Measurements from ENCODE around the gene STK32B. TPM values are rescaled to one million over a fixed set of nuclear protein-coding genes. Genes with fewer than 3 reads are reported as not detected.
"Not testable (repeated sequence)": the region's sequence is repeated elsewhere in the genome, so short reads cannot be mapped to it uniquely, and the experiment has no call there.

STK32B gene
- under 1 TPM; 0.26 to 0.87 (median 0.49) TPM for total RNA-seq
- under 1 TPM; 0.03 to 0.26 (median 0.17) TPM for polyA plus RNA-seq
- long read RNA-seq, donor 1, partial matches to known transcripts: 0 of 1 reads
- long read RNA-seq, donor 1, other reads (novel, unspliced or antisense): 0 of 1 reads
- long read RNA-seq, donor 2: 0 reads

DNA sequence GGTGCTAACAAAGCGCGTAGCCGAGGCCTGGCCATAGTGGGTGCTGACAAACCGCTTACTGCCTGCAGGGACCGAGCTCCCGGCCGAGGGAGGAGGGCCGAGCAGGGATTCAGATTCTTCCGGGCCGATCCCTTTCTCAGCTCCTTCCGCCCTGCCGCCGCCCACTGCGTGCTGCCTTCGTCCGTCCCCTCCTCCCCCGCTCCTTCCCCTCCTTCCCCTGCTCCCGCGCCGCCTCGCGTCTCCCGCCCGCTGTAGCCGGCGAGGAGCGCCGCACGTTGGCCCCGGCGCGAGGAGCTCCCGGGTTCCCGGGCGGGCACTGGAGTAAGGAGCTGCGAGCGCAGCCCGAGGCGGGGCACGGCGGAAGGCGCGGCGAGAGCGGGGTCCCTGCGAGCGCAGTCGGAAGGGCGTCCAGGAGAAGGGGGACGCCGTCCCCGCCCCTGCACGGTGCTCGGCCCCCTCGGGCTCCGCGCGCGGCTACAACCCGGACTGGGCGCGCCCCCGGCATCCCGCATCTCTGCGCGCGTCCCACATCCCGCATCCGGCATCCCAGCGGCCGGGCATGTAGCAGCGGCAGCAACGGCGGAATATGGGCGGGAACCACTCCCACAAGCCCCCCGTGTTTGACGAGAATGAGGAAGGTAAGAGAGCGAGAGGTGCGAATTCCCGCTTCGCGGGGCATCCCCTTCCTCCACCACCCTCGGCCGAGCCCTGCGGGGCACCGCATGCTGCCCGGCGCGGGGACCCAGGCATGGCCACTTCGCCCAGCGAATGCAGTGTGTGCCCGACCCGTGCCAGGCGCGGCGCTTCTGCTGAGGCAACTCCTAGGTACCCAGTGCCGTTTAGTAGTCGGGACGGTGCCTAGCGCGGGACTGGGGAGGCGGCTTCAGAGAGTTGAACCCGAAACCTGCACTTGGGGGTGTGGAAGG lies at the start of gene STK32B:
Gene STK32B (plus strand): TSS at position 203 of the 926 bp plus-strand sequence.
- H3K4me1 ChIP-seq: peaks cover 14 to 28% (median 21%) of the 10 kb centered on the region in 6 donors
- H3K27ac ChIP-seq: no peak within 1 kb of the TSS
- 1 to 2% (median 1%) methylated on average over 21 to 103 of the region's 103 CpGs for WGBS, 5 donors
- intact Hi-C loops (cut with DNase I; ENCODE audit: low total_unique reads): loop anchor here (5.0 kb wide), 1 partner anchor 59 kb away; no protein-coding TSS in a partner anchor
- DNase-seq: no peak
- peaks cover 0 to 60% (median 19%) of the 10 kb centered on the region in 7 donors for H3K27me3 ChIP-seq (replicated peaks in 1 of 7)
- peak within 1 kb of the TSS; percentile 31 to 68 (median 48) for H3K4me3 ChIP-seq
- no peaks in the 10 kb centered on the region for H3K9me3 ChIP-seq
- TF ChIP-seq POLR2AphosphoS5 (IDR thresholded peaks at IDR 0.05) (peak in 2 of 3 donors; percentile 8 to 29), POLR2A (IDR thresholded peaks at IDR 0.05) (no peak)
- no peaks in the 10 kb centered on the region for H3K36me3 ChIP-seq

DNA sequence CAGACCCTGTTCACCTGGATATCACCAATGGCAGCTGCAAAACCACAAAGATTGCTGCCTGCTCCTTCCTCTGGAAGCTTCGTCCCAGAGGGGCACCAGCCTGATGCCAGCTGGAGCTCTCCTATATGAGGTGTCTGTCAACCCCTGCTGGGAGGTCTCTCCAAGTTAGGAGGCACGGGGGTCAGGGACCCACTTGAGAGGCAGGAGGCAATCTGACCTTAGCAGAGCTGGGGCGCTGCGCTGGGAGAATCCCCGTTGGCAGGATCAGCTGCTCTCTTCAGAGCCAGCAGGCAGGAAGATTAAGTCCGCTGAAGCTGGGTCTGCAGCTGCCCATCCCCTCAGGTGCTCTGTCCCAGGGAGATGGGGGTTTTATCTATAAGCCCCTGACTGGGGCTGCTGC lies 49.6 kb upstream of the STK32B start:
- 63 to 75% (median 72%) methylated on average over 5 to 6 of the region's 6 CpGs for WGBS, 5 donors

DNA sequence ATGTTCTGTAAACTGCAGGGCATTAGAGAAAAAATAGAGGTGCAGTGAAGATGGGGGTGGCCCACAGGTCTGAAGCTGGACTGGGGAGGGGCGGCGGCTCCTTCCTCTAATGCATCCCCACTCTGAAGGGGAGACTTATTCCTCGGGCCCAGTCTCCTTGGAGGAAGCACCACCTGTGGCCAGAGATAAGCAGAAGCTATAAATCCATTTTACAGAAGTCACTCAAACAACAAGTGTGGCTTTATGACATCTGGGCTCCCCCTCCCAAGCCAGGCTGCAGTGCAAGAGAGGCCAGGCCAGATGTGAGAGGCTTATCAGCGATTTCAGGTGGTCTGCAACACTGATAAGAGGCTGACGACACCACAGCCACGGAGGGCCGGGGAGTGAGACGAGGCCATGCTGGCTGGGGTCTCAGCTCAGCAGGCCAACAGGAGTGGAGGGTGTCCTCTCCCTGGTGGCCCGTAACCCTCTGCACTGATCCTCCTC lies 47.9 kb upstream of the STK32B start:
- H3K27me3 ChIP-seq (replicated peaks in 1 of 7): peaks cover 0 to 36% (median 3%) of the 10 kb centered on the region in 7 donors
- H3K27ac ChIP-seq: no peak overlapping the region
- intact Hi-C loops (cut with DNase I; ENCODE audit: low total_unique reads): loop anchor here (10.0 kb wide), 1 partner anchor 141 kb away; no protein-coding TSS in a partner anchor
- WGBS, 5 donors: 37 to 62% (median 47%) methylated on average over 6 to 9 of the region's 9 CpGs
- H3K4me3 ChIP-seq: no peak overlapping the region
- no peaks in the 10 kb centered on the region for H3K4me1 ChIP-seq
- TF ChIP-seq POLR2AphosphoS5 (IDR thresholded peaks at IDR 0.05) (no peak), POLR2A (IDR thresholded peaks at IDR 0.05) (no peak)
- TF ChIP-seq, protein P1, sequence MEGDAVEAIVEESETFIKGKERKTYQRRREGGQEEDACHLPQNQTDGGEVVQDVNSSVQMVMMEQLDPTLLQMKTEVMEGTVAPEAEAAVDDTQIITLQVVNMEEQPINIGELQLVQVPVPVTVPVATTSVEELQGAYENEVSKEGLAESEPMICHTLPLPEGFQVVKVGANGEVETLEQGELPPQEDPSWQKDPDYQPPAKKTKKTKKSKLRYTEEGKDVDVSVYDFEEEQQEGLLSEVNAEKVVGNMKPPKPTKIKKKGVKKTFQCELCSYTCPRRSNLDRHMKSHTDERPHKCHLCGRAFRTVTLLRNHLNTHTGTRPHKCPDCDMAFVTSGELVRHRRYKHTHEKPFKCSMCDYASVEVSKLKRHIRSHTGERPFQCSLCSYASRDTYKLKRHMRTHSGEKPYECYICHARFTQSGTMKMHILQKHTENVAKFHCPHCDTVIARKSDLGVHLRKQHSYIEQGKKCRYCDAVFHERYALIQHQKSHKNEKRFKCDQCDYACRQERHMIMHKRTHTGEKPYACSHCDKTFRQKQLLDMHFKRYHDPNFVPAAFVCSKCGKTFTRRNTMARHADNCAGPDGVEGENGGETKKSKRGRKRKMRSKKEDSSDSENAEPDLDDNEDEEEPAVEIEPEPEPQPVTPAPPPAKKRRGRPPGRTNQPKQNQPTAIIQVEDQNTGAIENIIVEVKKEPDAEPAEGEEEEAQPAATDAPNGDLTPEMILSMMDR (IDR thresholded peaks at IDR 0.05 in 8 of 11, conservative IDR thresholded peaks at IDR 0.05 in 3 of 11): no peak
- no peaks in the 10 kb centered on the region for H3K36me3 ChIP-seq
- no peak for DNase-seq
- H3K9me3 ChIP-seq: no peaks in the 10 kb centered on the region

More for the DNA sequence above, 49.6 kb upstream of the STK32B start:
- H3K4me3 ChIP-seq, H3K36me3 ChIP-seq, H3K4me1 ChIP-seq, H3K27ac ChIP-seq, H3K9me3 ChIP-seq, DNase-seq: not testable (repeated sequence)
- intact Hi-C loops (cut with DNase I; ENCODE audit: low total_unique reads): loop anchor here (10.0 kb wide), 1 partner anchor 143 kb away; no protein-coding TSS in a partner anchor
- H3K27me3 ChIP-seq (replicated peaks in 1 of 7): peaks cover 0 to 36% (median 3%) of the 10 kb centered on the region in 7 donors

DNA sequence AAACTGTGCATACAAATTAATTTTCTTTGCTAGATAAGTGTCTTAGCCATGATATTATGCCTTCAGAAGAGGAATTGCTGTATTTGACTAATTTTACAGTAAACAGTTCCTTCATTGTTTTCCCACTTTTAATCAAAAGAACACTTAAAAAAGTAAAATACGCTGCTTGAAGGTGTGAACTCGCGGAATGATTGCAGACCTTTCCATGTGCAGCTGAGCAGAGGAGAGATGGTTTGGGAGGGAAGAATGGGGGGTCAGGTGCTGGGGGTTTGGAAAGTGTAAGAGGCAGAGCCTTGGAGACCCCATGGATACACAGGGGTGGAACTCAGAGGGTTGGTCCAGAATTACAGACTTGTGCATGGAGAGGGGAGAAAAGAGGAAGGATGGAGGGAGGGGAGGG lies 47.4 kb upstream of the STK32B start:
- no peaks in the 10 kb centered on the region for H3K4me1 ChIP-seq
- WGBS, 5 donors: 74 to 94% (median 90%) methylated on average over 3 of the region's 3 CpGs
- no peak overlapping the region for H3K27ac ChIP-seq
- H3K4me3 ChIP-seq: no peak overlapping the region
- no peaks in the 10 kb centered on the region for H3K36me3 ChIP-seq
- intact Hi-C loops (cut with DNase I; ENCODE audit: low total_unique reads): loop anchor here (10.0 kb wide), 1 partner anchor 141 kb away; no protein-coding TSS in a partner anchor
- DNase-seq: no peak
- H3K27me3 ChIP-seq (replicated peaks in 1 of 7): peaks cover 0 to 38% (median 3%) of the 10 kb centered on the region in 7 donors
- TF ChIP-seq POLR2AphosphoS5 (IDR thresholded peaks at IDR 0.05): no peak
- TF ChIP-seq, protein P1 (IDR thresholded peaks at IDR 0.05 in 8 of 11, conservative IDR thresholded peaks at IDR 0.05 in 3 of 11): no peak
- no peak for TF ChIP-seq POLR2A (IDR thresholded peaks at IDR 0.05)
- H3K9me3 ChIP-seq: no peaks in the 10 kb centered on the region

Measured in spleen (tissue), 13 donors.